Fibroblast of mammary gland (primary cell): ENCODE results near the gene SLC12A2.
A peak's percentile ranks its signal among the peaks of the same experiment; 100 is the strongest.

Source experiments
- DNase-seq: peaks from one replicate; pipeline ENCODE4 v3.0.0-alpha.2; 2010; ENCODE audit warnings: low read depth
- H3K4me3 ChIP-seq: 2 replicates; pipeline ENCODE4 v1.5.1; 2011; ENCODE audit warnings: low read depth, mild to moderate bottlenecking, low read length, moderate library complexity; ENCODE audit not compliant: control insufficient read depth
- TF ChIP-seq, protein P1 (sequence below): conservative IDR thresholded peaks from 2 replicates; pipeline ENCODE4 v1.5.1; 2011; ENCODE audit warnings: low read depth, low read length, inconsistent platforms; ENCODE audit not compliant: control insufficient read depth, insufficient read depth

SLC12A2 gene

DNA sequence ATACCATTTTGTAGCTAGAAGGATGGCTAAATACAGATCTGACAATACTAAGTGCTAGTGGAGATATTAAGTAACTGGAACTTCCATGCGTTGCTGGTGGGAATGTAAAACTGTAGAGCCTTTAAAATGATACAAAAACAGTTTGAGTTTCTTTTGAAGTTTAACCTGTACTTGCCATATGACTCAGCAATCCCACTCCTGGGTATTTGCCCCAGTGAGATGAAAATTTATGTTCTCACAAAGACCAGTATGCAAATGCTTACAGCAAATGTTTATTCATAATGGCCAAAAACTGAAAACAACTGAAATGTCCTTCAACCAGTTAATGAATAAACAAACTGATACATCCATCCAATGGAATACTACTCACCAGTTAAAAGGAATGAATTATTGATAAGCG, 137.3 kb downstream of the SLC12A2 start:
- no peak for DNase-seq
- no peak overlapping the region for H3K4me3 ChIP-seq
- TF ChIP-seq, protein P1, sequence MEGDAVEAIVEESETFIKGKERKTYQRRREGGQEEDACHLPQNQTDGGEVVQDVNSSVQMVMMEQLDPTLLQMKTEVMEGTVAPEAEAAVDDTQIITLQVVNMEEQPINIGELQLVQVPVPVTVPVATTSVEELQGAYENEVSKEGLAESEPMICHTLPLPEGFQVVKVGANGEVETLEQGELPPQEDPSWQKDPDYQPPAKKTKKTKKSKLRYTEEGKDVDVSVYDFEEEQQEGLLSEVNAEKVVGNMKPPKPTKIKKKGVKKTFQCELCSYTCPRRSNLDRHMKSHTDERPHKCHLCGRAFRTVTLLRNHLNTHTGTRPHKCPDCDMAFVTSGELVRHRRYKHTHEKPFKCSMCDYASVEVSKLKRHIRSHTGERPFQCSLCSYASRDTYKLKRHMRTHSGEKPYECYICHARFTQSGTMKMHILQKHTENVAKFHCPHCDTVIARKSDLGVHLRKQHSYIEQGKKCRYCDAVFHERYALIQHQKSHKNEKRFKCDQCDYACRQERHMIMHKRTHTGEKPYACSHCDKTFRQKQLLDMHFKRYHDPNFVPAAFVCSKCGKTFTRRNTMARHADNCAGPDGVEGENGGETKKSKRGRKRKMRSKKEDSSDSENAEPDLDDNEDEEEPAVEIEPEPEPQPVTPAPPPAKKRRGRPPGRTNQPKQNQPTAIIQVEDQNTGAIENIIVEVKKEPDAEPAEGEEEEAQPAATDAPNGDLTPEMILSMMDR, result no peak

DNA sequence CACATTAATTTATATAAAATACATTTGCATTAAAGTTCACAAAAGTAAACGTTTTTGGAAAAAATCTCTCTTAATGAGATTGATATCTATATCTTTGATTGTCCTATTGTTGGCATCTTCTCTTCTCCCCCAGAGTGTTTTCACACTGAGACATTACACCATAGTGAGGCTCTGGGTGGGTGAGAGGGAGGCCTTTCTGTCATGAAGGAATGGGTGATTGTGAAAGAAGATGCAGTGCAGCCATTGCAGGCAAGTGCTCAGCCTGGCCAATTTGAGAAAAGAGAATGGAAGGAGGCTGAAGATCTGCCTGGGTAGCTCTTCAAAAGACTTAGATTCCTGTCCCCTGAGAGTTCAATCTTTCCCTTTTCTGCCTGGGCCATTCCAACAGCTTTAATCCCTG, 140.8 kb downstream of the SLC12A2 start:
- DNase-seq, result peak; percentile 29
- no peak overlapping the region for H3K4me3 ChIP-seq
- TF ChIP-seq, protein P1, result no peak

DNA sequence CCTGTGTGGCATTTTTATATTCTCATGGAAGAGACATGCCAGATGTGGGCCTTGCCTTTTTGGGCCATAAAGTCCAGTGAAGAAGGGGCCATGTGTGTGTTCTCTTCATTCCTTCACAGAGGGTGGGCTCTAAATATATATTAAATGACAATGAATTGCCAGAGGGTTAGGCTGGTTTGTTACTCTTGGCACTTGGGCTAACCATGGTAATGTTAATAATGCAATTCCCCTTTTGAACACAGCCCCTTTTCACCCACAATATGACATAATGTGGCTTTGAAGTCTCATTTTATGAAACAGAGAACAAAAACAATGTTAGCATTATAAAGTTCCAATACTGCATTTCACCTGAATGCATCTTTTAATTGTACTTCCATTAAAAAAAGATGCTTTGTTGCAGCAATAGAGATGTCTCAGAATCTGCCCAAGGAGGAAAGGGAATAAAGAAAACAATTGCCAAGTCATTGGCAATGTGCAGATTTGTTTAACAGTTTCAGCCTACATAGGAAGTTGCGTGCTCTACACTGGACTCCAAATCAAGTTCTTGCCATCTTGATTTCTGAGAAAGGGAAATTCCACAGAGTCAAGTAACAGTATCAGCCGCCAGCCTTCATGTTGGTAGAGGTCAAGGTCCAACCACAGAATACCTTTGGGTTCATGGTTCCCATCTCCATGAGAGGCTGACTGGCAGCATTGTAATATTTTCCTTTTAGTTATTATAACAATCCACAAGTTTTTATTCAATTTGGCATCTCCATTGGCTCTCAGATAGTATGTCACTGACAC, 141.9 kb downstream of the SLC12A2 start:
- no peak overlapping the region for H3K4me3 ChIP-seq
- TF ChIP-seq, protein P1, result no peak
- DNase-seq, result no peak

DNA sequence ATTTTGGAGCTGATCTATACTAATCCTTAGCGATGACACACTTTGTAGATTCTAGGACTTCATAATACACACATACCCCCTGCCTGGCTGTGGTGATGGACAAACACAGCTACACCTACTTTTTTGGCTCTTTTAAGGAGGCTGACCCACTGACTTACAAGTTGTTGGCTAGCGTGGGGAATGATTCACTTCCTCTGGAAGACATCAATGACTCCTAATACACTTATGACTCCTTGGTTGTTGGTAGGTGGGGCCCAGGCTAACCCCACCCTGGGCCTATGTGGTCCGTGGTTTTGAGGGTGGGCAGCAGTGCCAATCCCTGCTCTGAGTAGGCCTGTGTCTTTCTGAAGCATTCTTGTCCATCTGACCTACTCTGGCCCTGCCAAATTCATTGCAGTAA, 144.4 kb downstream of the SLC12A2 start:
- TF ChIP-seq, protein P1, result no peak
- no peak overlapping the region for H3K4me3 ChIP-seq
- peak; percentile 98 for DNase-seq

DNA sequence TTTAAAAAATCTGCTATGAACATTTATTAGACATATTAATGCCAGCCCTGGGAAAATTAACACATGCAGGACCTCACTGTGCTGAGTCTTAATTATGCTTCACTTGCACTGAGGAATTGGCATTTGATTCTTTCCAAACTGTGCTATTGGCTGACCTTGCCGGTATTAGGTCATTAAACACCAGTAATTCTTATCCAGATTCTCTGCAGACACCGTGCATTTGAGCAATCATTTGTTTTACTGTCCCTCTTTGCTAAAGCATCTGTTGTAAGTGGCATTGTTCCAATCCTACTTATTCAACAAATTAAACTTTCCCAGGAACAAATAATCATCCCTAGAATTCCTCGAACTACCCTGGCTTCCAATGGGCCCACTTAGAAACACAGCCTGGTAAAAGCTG, 145.0 kb downstream of the SLC12A2 start:
- DNase-seq, result peak; percentile 93
- no peak overlapping the region for H3K4me3 ChIP-seq
- TF ChIP-seq, protein P1, result no peak

DNA sequence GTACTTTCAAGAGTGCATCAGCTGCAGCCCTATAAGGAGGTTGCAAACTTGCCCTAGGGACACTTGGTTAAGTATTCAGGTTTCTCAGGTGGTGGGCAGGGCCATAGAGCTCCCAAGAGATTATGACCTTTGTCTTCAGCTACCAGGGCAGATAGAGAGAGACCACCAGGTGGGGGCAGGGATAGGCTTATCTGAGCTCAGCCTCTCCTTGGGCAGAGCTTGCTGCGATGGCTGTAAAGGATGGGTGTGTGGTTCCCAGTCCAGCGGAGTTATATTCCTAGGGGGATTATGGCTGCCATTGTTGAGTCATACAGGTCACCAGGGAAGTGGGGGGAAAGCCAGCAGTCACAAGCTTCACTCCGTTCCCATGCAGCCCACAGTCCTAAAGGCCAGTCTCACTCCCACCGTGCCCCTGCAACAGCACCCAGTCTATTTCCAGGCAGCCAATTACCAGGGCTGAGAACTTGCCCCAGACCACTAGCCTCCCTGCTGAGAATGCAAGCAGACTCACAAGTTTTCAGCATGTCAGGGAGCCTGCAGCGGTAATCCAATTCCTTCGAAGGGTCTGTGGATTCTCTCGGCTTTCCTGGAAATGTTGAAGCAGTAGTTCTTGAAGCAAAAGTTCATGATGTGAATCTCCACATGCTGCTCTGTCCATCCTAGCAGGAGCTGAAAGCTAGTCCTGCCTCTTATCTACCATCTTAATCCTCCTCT, 151.5 kb downstream of the SLC12A2 start:
- DNase-seq, result no peak
- TF ChIP-seq, protein P1, result no peak
- H3K4me3 ChIP-seq, result no peak overlapping the region
